Superior temporal gyrus (tissue), 1 donor: ENCODE data around the gene CYBB.

Experiments used
- DNase-seq: peaks from one replicate; pipeline ENCODE4 v3.0.0-alpha.2; 2016; ENCODE audit errors: extremely low spot score

Gene CYBB

GRCh38 chrX:37840931-37841330 lies 61.1 kb downstream of the CYBB start:
- DNase-seq = no peak

GRCh38 chrX:37844622-37845021 lies 64.8 kb downstream of the CYBB start:
- no peak for DNase-seq

- no peak for DNase-seq
These were observed 66.3 kb downstream of the CYBB start for GRCh38 chrX:37846141-37846540.

- DNase-seq = no peak
These were observed 66.7 kb downstream of the CYBB start for GRCh38 chrX:37846558-37846933.

- peak; percentile 44 for DNase-seq
These were observed 67.3 kb downstream of the CYBB start, which contains the start of gene DYNLT3 for GRCh38 chrX:37846934-37847732. DYNLT3 (minus strand) TSS chrX:37847571; CDS start chrX:37847510, 61 bp downstream.

- no peak for DNase-seq
These were observed 67.9 kb downstream of the CYBB start for GRCh38 chrX:37847733-37848197.

GRCh38 chrX:37854148-37854547 lies 74.3 kb downstream of the CYBB start:
- DNase-seq = no peak

GRCh38 chrX:37854748-37855147 lies 74.9 kb downstream of the CYBB start:
- DNase-seq = no peak

- DNase-seq = no peak
These were observed 80.9 kb downstream of the CYBB start for GRCh38 chrX:37860721-37861120.

GRCh38 chrX:37862851-37863250 lies 83.0 kb downstream of the CYBB start:
- no peak for DNase-seq
